Mesothelial cell of epicardium (in vitro differentiated cells): ENCODE results near the gene NOBOX. TPM values are rescaled to one million over a fixed set of nuclear protein-coding genes. Genes with fewer than 3 reads are reported as not detected.
A peak's percentile ranks its signal among the peaks of the same experiment; 100 is the strongest.
"Not testable (repeated sequence)": the region's sequence is repeated elsewhere in the genome, so short reads cannot be mapped to it uniquely, and the experiment has no call there.

ENCODE experiments used
- DNase-seq, 2 experiments: peaks; one replicate each; pipeline ENCODE4 v3.0.0; 2021; ENCODE audit warnings: low spot score in 2 of 2; ENCODE audit not compliant: unreplicated experiment in 2 of 2
- H3K27ac Mint-ChIP-seq: 2 replicates; pipeline ENCODE4 v1.8.0; 2021; ENCODE audit warnings: mixed read lengths
- H3K27me3 Mint-ChIP-seq: 2 replicates; pipeline ENCODE4 v1.8.0; 2021; ENCODE audit warnings: low read depth, mixed read lengths
- H3K36me3 Mint-ChIP-seq: 2 replicates; pipeline ENCODE4 v1.8.0; 2021; ENCODE audit warnings: mixed read lengths
- H3K4me1 Mint-ChIP-seq: 2 replicates; pipeline ENCODE4 v1.8.0; 2021; ENCODE audit warnings: mixed read lengths
- H3K4me3 Mint-ChIP-seq: 2 replicates; pipeline ENCODE4 v1.8.0; 2021; ENCODE audit warnings: mild to moderate bottlenecking, moderate library complexity, mixed read lengths
- H3K9me3 Mint-ChIP-seq: 2 replicates; pipeline ENCODE4 v1.8.0; 2021; ENCODE audit warnings: mixed read lengths
- CTCF ChIP-seq: fragments of 200-600 bp; sonication (generic); IDR thresholded peaks from one replicate; pipeline ENCODE4 v1.5.0; 2021; ENCODE audit warnings: antibody characterized with exemption; ENCODE audit not compliant: unreplicated experiment
- total RNA-seq: library from RNA; stranded (reverse); gene quantifications from 3 replicates; pipeline ENCODE4 v1.2.1, GENCODE V29; 2021

Gene NOBOX
- total RNA-seq, 1 donor from 2014 or later, result not detected

GRCh38 chr7:144437370-144438191, 34.1 kb upstream of the NOBOX start:
- peak; percentile 76 for TF ChIP-seq CTCF
- Mint-ChIP-seq H3K27ac (no peak overlapping the region), H3K4me1 (no peaks in the 10 kb centered on the region), H3K9me3 (no peaks in the 10 kb centered on the region), H3K36me3 (no peaks in the 10 kb centered on the region), H3K4me3 (no peak overlapping the region), H3K27me3 (peaks cover 23% of the 10 kb centered on the region)
- peak in 1 of 2 experiments; percentile 70 for DNase-seq

GRCh38 chr7:144436500-144436899, 33.0 kb upstream of the NOBOX start:
- Mint-ChIP-seq H3K27me3 (peaks cover 23% of the 10 kb centered on the region), H3K36me3 (no peaks in the 10 kb centered on the region), H3K27ac (no peak overlapping the region), H3K9me3 (no peaks in the 10 kb centered on the region), H3K4me1 (no peaks in the 10 kb centered on the region), H3K4me3 (no peak overlapping the region)
- no peak for DNase-seq
- TF ChIP-seq CTCF, result no peak

GRCh38 chr7:144428431-144428830, 24.9 kb upstream of the NOBOX start:
- peaks cover 3% of the 10 kb centered on the region for H3K36me3 Mint-ChIP-seq
- DNase-seq, result no peak
- no peak for TF ChIP-seq CTCF
- peaks cover 39% of the 10 kb centered on the region for H3K9me3 Mint-ChIP-seq
- no peak overlapping the region for H3K27ac Mint-ChIP-seq
- no peaks in the 10 kb centered on the region for H3K4me1 Mint-ChIP-seq
- H3K4me3 Mint-ChIP-seq, result no peak overlapping the region
- H3K27me3 Mint-ChIP-seq, result peaks cover 6% of the 10 kb centered on the region

- H3K27ac Mint-ChIP-seq, H3K36me3 Mint-ChIP-seq, DNase-seq, H3K27me3 Mint-ChIP-seq, H3K4me3 Mint-ChIP-seq, H3K4me1 Mint-ChIP-seq: not testable (repeated sequence)
- H3K9me3 Mint-ChIP-seq, result peaks cover 39% of the 10 kb centered on the region
Observed at GRCh38 chr7:144427539-144427938, 24.0 kb upstream of the NOBOX start.

- not testable (repeated sequence) for H3K4me1 Mint-ChIP-seq, H3K27ac Mint-ChIP-seq, H3K27me3 Mint-ChIP-seq, H3K36me3 Mint-ChIP-seq, H3K4me3 Mint-ChIP-seq, DNase-seq
- peaks cover 11% of the 10 kb centered on the region for H3K9me3 Mint-ChIP-seq
Observed at GRCh38 chr7:144418931-144419330, 15.4 kb upstream of the NOBOX start.

- Mint-ChIP-seq H3K4me3 (no peak overlapping the region), H3K9me3 (peaks cover 11% of the 10 kb centered on the region), H3K27ac (no peak overlapping the region), H3K4me1 (no peaks in the 10 kb centered on the region), H3K27me3 (no peaks in the 10 kb centered on the region), H3K36me3 (no peaks in the 10 kb centered on the region)
- TF ChIP-seq CTCF, result no peak
- DNase-seq, result no peak
Observed at GRCh38 chr7:144416341-144416740, 12.8 kb upstream of the NOBOX start.

- Mint-ChIP-seq H3K27me3 (no peaks in the 10 kb centered on the region), H3K4me1 (peaks cover under 1% of the 10 kb centered on the region), H3K4me3 (no peak overlapping the region), H3K27ac (no peak overlapping the region), H3K9me3 (peaks cover 11% of the 10 kb centered on the region), H3K36me3 (no peaks in the 10 kb centered on the region)
- no peak for TF ChIP-seq CTCF
- DNase-seq, result no peak
Observed at GRCh38 chr7:144415858-144416257, 12.4 kb upstream of the NOBOX start.
